ENCODE results near the gene CERS1.
"Not testable (repeated sequence)": the region's sequence is repeated elsewhere in the genome, so short reads cannot be mapped to it uniquely, and the experiment has no call there.

CERS1 gene

DNA sequence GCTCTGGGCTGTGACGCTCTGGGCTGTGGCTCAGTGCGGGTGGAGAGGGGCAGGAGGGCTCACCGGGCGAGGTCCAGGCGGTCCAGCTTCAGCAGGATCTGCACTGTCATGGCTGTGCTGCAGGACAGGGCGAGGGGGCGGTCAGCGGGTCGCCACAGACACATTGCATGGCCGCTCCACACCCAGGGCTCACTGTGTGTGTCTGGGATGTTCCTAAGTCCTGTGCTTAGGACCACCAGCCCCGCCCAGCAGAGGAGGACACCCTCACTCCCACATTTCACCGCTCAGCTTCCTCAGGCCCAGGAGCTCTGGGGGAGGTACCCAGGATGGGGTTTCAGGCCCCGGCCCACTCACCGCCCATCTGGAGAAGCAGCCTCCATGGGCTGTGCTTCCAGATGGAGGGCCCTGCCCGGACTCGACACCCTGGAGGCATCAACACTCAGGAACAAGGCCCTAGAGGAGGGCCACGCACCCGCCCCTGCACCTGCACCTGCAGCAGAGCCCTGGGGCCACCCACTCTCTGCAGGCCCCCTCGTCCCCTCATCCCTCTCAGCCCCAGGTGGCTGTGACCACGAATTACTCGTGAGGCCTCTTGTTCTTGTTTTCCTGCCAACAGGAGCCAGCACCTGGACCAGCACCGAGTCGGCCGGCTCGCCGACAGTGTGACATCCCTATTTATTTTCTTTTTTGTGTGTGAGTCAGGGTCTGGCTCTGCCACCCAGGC, 9.7 kb upstream of the CERS1 start:
- H3K27ac ChIP-seq: peak overlapping the region; percentile 23
- no peak for DNase-seq (ENCODE audit: low spot score)
- TF ChIP-seq, protein P1, sequence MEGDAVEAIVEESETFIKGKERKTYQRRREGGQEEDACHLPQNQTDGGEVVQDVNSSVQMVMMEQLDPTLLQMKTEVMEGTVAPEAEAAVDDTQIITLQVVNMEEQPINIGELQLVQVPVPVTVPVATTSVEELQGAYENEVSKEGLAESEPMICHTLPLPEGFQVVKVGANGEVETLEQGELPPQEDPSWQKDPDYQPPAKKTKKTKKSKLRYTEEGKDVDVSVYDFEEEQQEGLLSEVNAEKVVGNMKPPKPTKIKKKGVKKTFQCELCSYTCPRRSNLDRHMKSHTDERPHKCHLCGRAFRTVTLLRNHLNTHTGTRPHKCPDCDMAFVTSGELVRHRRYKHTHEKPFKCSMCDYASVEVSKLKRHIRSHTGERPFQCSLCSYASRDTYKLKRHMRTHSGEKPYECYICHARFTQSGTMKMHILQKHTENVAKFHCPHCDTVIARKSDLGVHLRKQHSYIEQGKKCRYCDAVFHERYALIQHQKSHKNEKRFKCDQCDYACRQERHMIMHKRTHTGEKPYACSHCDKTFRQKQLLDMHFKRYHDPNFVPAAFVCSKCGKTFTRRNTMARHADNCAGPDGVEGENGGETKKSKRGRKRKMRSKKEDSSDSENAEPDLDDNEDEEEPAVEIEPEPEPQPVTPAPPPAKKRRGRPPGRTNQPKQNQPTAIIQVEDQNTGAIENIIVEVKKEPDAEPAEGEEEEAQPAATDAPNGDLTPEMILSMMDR (conservative IDR thresholded peaks at IDR 0.05; ENCODE audit: low read depth): no peak
- ChIA-PET POLR2A (ENCODE audit: low non-redundant PET) (no interaction called here), CTCF (no interaction called here)

DNA sequence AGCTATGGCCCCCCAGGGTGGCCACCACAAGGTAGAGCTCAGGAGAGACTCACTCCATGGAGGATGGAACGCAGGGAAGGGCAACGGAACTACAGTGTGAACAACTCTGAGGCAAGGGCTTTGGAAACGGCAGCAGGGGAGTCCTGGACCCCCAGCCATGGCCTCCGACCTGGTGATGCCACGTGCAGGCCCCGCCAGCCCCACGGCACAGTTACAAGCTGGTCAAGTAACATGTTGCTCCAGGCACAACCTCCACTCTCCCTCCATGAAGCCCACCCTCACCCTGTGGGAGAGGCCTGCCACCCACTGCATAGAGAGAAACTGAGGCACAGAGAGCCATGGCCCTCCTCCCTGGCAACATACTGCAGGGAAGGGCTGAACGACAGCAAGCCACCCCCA, 9.1 kb upstream of the CERS1 start:
- ChIA-PET POLR2A (ENCODE audit: low non-redundant PET) (no interaction called here), CTCF (no interaction called here)
- H3K27ac ChIP-seq: peak overlapping the region; percentile 23; the same call in 1 of the 2 replicates
- TF ChIP-seq, protein P1 (conservative IDR thresholded peaks at IDR 0.05; ENCODE audit: low read depth): no peak
- DNase-seq (ENCODE audit: low spot score): no peak

DNA sequence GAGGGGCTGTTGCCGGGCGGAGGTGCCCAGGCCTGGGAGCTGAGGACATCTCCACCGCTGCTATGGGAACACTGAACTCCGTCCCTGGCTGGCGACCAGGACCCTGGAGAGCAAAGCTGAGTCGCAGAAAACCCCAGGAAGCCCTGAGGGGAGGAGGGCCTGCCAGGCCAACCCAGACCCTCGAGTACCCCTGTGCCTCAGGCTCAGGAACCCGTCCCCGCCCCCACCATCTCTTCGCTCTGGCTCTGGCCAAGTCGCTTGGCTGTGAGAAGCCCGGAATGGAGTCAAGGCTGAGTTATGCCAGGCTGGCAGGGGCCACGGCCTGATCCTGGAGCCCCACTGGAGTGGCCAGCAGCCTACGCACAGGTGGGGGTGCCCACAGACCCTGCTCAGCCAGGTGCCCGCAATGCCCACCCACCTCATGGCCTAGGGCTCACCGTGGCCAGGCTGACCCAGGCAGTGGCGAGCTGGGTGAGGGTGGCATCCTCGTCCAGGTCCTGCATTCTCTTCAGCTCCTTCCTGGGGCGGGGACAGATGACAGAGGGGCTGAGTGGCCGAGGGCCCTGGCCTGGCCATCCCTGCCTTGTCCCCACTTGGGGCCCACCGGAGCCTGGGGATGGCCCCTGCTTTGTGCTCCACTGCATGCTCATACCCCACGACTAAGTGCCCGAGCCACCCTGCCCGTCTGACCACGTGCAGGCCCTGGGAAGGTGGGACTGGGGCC, 8.5 kb upstream of the CERS1 start:
- ChIA-PET CTCF (no interaction called here), POLR2A (ENCODE audit: low non-redundant PET) (no interaction called here)
- TF ChIP-seq, protein P1 (conservative IDR thresholded peaks at IDR 0.05; ENCODE audit: low read depth): no peak
- H3K27ac ChIP-seq: peak overlapping the region; percentile 9
- DNase-seq (ENCODE audit: low spot score): no peak

DNA sequence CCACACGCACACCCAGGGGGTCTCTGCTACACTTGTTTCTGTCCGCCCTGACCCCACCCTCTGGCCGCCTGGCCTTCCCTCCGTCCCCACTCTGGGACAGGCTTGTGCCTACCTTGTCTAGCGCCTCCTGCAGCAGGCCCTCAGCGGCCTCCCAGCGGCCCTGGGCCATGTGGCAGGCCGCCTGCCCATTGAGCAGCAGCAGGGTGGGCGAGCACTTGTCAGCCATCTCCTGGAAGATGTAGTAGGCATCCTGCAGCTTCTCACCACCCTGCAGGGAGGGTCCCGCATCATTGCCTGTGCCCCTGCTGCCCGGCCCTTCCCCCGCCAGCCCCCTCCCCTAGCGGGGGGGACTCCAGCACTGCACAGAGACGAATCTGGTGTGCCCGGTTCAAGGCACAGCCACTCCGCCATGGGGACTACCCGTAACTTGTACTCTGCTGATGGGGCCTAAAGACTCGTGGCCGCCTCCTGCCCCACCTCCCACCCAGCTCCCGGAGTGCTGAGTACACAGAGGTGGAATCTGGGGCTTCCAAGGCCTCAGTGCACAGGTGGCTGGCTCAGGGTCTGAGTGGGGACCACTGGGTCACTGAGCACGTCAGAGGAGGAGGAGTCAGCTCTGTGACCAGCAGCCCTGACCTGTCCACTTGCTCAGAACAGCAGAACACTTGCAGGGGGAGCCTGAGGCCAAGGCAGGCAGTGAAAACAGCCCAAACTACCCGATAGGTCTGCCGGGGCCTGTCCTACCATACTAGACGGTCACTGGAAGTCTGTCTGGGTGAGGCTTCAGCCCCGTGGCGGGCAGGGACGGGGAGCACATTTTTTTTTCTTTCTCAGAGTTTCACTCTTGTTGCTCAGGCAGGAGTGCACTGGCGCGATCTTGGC, 7.4 kb upstream of the CERS1 start:
- ChIA-PET POLR2A (ENCODE audit: low non-redundant PET) (no interaction called here), CTCF (interaction anchor here (0.6 to 0.7 kb wide), 2 partner anchors 28 to 420 kb away, joined by 3 to 4 read pairs; no protein-coding TSS in a partner anchor)
- TF ChIP-seq, protein P1 (conservative IDR thresholded peaks at IDR 0.05; ENCODE audit: low read depth): no peak
- peak overlapping the region; percentile 9 for H3K27ac ChIP-seq
- no peak for DNase-seq (ENCODE audit: low spot score)

DNA sequence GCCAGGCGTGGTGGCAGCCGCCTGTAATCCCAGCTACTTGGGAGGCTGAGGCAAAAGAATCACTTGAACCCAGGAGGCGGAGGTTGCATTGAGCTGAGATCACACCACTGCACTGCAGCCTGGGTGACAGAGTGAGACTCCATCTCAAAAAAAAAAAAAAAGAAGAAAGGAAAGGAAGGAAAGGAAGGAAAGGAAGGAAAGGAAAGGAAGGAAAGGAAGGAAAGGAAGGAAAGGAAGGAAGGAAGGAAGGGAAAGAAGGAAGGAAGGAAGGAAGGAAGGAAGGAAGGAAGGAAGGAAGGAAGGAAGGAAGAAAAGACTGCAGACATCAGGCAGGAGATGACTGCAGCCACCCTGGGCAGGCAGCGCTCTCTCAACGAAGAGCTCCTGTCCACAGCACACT, 6.6 kb upstream of the CERS1 start:
- CTCF ChIA-PET; DNase-seq (ENCODE audit: low spot score); POLR2A ChIA-PET (ENCODE audit: low non-redundant PET): not testable (repeated sequence)
- peak overlapping the region; percentile 9; the same call in 1 of the 2 replicates for H3K27ac ChIP-seq

DNA sequence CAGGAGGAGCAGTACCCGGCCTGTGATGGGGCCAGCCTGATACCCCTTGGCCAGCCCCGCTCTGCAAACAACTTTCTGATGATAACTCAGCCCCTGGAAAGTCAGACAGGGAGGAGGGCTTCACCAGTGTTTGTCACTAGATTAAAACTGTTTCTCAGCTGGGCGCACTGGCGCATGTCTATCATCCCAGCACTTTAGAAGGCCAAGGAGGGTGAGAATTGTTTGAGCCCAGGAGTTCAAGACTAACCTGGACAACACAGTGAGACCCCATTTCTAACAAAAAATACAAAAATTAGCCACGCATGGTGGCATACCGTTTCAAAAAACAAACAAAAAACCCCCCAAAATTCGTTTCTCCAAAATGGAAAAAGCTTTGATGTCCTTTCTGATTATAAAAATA, 5.5 kb upstream of the CERS1 start:
- TF ChIP-seq, protein P1 (conservative IDR thresholded peaks at IDR 0.05; ENCODE audit: low read depth): no peak
- ChIA-PET CTCF (no interaction called here), POLR2A (ENCODE audit: low non-redundant PET) (no interaction called here)
- no peak for DNase-seq (ENCODE audit: low spot score)
- H3K27ac ChIP-seq: peak overlapping the region; percentile 5
